Mesothelial cell of epicardium (in vitro differentiated cells): ENCODE data around the gene AGO3. TPM values are rescaled to one million over a fixed set of nuclear protein-coding genes. Genes with fewer than 3 reads are reported as not detected.
A peak's percentile ranks its signal among the peaks of the same experiment; 100 is the strongest.

ENCODE experiments used
- DNase-seq, 2 experiments: peaks; one replicate each; pipeline ENCODE4 v3.0.0; 2021; ENCODE audit warnings: low spot score in 2 of 2; ENCODE audit not compliant: unreplicated experiment in 2 of 2
- H3K27ac Mint-ChIP-seq: 2 replicates; pipeline ENCODE4 v1.8.0; 2021; ENCODE audit warnings: mixed read lengths
- H3K27me3 Mint-ChIP-seq: 2 replicates; pipeline ENCODE4 v1.8.0; 2021; ENCODE audit warnings: low read depth, mixed read lengths
- H3K36me3 Mint-ChIP-seq: 2 replicates; pipeline ENCODE4 v1.8.0; 2021; ENCODE audit warnings: mixed read lengths
- H3K4me1 Mint-ChIP-seq: 2 replicates; pipeline ENCODE4 v1.8.0; 2021; ENCODE audit warnings: mixed read lengths
- H3K4me3 Mint-ChIP-seq: 2 replicates; pipeline ENCODE4 v1.8.0; 2021; ENCODE audit warnings: mild to moderate bottlenecking, moderate library complexity, mixed read lengths
- H3K9me3 Mint-ChIP-seq: 2 replicates; pipeline ENCODE4 v1.8.0; 2021; ENCODE audit warnings: mixed read lengths
- total RNA-seq: library from RNA; stranded (reverse); gene quantifications from 3 replicates; pipeline ENCODE4 v1.2.1, GENCODE V29; 2021
- TF ChIP-seq, protein P1 (sequence below): fragments of 200-600 bp; sonication (generic); IDR thresholded peaks from one replicate; pipeline ENCODE4 v1.5.0; 2021; ENCODE audit warnings: antibody characterized with exemption; ENCODE audit not compliant: unreplicated experiment

AGO3 gene
- total RNA-seq, 1 donor from 2014 or later = 52.2 TPM

DNA sequence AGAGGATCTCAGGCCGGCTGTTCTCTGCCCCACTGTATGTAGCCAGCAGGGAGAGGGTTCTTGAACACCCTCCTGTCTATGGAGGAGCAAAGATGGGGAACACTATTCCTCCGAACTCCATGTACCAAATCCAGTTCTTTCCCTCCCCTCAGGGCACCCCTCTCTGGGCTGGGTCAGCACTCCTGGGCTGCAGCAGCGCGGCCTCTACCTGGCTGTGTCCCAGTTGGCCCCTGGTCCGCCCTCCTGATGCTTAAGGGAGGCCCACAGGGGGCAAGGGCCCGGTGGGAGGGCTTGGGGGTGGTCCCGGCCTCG is 157.3 kb downstream of the AGO3 start:
- no peak for DNase-seq
- Mint-ChIP-seq H3K4me3 (peak overlapping the region; percentile 81), H3K36me3 (peaks cover 2% of the 10 kb centered on the region), H3K9me3 (no peaks in the 10 kb centered on the region), H3K4me1 (peaks cover 20% of the 10 kb centered on the region), H3K27me3 (no peaks in the 10 kb centered on the region), H3K27ac (no peak overlapping the region)
- TF ChIP-seq, protein P1, sequence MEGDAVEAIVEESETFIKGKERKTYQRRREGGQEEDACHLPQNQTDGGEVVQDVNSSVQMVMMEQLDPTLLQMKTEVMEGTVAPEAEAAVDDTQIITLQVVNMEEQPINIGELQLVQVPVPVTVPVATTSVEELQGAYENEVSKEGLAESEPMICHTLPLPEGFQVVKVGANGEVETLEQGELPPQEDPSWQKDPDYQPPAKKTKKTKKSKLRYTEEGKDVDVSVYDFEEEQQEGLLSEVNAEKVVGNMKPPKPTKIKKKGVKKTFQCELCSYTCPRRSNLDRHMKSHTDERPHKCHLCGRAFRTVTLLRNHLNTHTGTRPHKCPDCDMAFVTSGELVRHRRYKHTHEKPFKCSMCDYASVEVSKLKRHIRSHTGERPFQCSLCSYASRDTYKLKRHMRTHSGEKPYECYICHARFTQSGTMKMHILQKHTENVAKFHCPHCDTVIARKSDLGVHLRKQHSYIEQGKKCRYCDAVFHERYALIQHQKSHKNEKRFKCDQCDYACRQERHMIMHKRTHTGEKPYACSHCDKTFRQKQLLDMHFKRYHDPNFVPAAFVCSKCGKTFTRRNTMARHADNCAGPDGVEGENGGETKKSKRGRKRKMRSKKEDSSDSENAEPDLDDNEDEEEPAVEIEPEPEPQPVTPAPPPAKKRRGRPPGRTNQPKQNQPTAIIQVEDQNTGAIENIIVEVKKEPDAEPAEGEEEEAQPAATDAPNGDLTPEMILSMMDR = no peak

DNA sequence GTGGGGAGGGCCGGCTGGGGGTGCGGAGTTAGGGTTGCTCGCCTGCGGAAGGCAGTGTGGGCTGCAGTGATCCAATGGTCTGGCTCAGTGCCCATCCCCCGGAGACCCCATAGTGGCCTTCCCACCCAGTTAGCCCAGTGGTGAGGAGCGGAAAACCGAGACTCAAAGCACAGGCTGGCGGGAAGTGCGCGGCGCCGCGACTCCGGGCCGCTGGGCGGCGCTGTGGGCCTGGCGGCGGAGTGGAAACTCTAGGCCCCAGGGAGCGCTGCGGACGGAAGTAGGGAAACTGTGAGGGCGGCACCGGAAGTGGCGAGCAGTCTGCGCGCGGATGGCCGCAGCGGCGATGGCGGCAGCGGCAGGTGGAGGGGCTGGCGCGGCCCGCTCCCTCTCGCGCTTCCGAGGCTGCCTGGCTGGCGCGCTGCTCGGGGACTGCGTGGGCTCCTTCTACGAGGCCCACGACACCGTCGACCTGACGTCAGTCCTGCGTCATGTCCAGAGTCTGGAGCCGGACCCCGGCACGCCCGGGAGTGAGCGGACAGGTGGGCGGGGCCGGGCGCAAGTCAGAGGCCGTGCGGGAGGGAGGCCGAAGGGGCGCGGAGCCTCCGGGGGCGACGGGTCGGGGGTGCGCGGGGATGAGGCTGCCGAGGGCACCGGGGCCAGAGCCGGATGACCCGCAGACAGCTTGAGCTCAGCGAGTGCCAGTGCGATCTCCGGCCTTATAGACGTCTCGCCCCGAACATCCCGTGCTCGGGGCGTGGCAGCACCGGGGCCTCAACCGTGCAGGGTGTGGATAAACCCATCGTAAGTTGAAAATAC is 157.9 kb downstream of the AGO3 start, which contains the start of gene ADPRS:
ADPRS (plus strand) TSS at position 316 of the 816 bp plus-strand sequence; CDS start at position 329, 13 bp downstream.
- Mint-ChIP-seq H3K9me3 (no peaks in the 10 kb centered on the region), H3K36me3 (peaks cover 4% of the 10 kb centered on the region), H3K4me1 (peaks cover 20% of the 10 kb centered on the region), H3K4me3 (peak within 1 kb of the TSS; percentile 81), H3K27ac (peak within 1 kb of the TSS; percentile 95), H3K27me3 (no peaks in the 10 kb centered on the region)
- TF ChIP-seq, protein P1 = peak; percentile 93
- peak; percentile 81 to 92 for DNase-seq

DNA sequence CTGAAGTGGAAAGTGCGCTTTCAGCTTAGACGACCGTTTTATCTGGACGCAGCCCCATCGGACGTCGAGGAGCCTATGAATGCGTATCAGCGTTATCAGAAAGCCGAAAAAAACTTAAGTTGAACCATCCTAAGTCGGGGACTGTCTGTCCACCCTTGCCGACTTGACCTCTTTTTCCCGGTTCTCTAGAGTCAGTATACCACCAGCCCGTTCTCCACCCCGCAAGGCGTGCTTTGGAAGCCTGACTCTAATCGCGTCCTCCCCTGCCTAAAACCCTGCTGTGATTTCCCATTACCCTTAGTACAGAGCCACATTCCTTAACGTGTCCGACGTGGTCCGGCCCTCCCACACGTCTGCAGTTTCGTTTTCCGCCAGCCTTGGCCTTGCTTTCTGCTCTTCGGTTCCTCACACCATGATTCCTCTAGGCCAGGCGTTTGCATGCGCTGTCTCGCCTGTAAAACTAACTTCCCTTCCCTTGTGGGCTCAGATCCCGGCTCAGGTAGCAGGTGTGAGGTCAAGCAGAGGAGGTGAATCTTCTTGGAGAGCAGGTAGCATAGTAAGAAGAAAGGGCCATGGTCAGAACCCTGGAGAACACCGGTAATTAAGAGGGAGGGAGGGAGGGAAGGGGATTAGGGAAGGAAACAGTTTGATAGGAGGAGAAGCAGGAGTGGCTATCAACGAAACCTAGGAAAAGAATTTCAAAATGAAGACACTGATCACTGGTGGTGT is 158.7 kb downstream of the AGO3 start:
- no peak for DNase-seq
- Mint-ChIP-seq H3K4me3 (peak overlapping the region; percentile 81), H3K27me3 (no peaks in the 10 kb centered on the region), H3K4me1 (peaks cover 17% of the 10 kb centered on the region), H3K27ac (peak overlapping the region; percentile 95), H3K9me3 (no peaks in the 10 kb centered on the region), H3K36me3 (peaks cover 4% of the 10 kb centered on the region)
- TF ChIP-seq, protein P1 = no peak

DNA sequence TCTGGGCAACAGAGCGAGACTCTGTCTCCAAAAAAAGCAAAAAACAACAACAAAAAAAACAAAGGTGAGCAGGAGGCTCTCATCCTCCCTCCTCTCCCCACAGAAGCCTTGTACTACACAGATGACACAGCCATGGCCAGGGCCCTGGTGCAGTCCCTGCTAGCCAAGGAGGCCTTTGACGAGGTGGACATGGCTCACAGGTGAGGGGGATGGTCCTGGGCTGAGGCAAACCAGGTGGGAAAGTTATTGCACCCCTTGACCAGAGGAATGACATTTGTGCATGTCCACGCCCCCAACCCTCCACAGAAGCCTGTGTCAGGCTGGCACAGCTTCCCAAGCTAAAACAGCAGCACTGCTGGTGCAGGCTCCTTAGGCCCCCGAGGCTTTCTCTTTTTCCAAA is 160.2 kb downstream of the AGO3 start:
- Mint-ChIP-seq H3K4me3 (no peak overlapping the region), H3K36me3 (peaks cover 4% of the 10 kb centered on the region), H3K27me3 (no peaks in the 10 kb centered on the region), H3K9me3 (no peaks in the 10 kb centered on the region), H3K27ac (no peak overlapping the region), H3K4me1 (peaks cover 16% of the 10 kb centered on the region)
- DNase-seq = no peak
- TF ChIP-seq, protein P1 = no peak

DNA sequence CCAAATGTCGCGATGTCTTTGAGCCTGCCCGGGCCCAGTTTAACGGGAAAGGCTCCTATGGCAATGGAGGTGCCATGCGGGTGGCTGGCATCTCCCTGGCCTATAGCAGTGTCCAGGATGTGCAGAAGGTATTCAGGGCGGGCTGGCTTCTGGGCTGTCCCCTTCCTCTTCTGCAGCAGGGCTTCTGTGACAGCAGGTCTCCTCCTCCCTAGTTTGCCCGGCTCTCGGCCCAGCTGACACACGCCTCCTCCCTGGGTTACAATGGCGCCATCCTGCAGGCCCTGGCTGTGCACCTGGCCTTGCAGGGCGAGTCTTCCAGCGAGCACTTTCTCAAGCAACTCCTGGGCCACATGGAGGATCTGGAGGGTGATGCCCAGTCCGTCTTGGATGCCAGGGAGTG is 160.8 kb downstream of the AGO3 start:
- no peaks in the 10 kb centered on the region for H3K9me3 Mint-ChIP-seq
- peak overlapping the region; percentile 26 for H3K4me3 Mint-ChIP-seq

More for the DNA sequence above, 160.8 kb downstream of the AGO3 start:
- no peaks in the 10 kb centered on the region for H3K27me3 Mint-ChIP-seq
- peaks cover 18% of the 10 kb centered on the region for H3K4me1 Mint-ChIP-seq
- TF ChIP-seq, protein P1 = no peak
- no peak for DNase-seq
- H3K27ac Mint-ChIP-seq = no peak overlapping the region
- peaks cover 5% of the 10 kb centered on the region for H3K36me3 Mint-ChIP-seq
